Measurements from ENCODE around the gene C22orf15.

Gene C22orf15

GRCh38 chr22:23786752-23787599, 24.2 kb downstream of the C22orf15 start, which contains the start of gene SMARCB1:
TSS of gene SMARCB1 (plus strand) at chr22:23786966. CDS start at chr22:23787170, 204 bp downstream.
- peak; percentile 73 to 92 (median 82) for DNase-seq (ENCODE audit: low read depth in 3 of 3, low spot score in 1 of 3)

DNA sequence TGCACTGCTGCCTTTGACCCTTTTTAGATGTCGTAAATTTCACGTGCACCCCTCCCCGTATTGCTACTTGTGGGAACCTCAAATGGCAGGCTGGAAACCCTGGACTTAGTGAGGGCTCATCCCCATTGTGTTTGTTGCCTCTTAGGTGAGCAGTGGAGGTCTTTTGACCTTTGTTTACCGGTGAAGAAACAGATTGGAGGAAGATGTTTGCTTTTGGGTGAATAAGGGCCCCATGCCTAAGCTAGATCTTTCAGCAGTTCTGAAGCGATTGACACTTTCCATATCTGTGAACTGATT, 24.8 kb downstream of the C22orf15 start:
- DNase-seq (ENCODE audit: low read depth in 3 of 3, low spot score in 1 of 3): no peak

DNA sequence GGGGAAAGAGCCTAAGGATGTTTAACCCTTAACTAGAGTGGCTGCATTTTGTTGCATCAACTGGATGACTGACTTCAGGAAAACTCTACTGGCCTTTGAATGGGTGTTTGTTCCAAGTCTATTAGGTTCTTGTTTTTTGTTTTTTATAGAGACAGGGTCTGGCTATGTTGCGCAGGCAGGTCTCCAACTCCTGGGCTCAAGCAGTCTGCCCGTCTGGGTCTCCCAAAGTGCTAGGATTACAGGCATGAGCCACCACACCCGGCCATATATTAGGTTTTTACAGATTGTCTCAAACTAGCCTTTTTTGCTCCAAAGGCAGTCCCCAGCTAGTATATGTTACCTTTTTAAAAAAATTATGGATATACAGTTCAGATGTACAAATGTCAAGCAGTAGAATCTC, 25.1 kb downstream of the C22orf15 start:
- no peak for DNase-seq (ENCODE audit: low read depth in 3 of 3, low spot score in 1 of 3)

DNA sequence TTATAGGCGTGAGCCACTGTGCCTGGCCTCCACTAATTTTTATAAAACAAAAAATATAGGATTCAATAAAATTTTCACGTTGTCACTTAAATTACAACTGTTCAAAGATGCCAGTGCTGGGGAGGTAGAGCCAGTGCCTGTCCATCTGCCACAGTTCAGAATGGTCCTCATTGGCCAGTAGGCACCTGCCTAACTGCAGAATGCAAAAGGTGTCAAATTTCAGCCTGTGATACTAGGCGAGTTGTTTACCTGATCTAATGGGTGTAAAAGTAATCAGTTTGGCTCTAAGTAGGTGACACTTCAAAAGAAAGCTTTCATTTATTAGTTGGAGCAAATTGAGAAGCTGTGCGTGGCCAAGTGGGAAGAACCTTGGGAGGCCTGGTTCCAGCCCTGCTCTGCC, 26.3 kb downstream of the C22orf15 start:
- DNase-seq (ENCODE audit: low read depth in 3 of 3, low spot score in 1 of 3): no peak

DNA sequence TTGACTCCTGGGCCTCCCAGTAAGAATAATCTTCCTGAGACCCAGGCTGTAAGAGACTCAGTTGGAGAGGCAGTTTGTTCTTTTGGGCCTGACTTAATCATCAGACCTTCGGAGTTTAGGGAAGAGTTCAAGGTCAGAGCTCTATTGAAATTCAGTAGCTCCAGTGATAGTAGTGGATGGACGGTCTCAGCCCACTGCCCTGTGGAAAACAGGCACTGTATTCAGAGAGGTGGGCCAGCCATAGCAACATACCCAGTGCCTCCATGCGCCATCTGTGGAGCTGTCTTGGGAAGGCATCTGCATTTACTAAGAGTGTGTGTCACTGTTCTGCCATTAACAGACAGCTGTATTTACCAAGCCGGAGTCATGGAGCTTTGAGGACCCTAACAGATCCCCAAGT, 26.8 kb downstream of the C22orf15 start:
- no peak for DNase-seq (ENCODE audit: low read depth in 3 of 3, low spot score in 1 of 3)

- no peak for DNase-seq (ENCODE audit: low read depth in 3 of 3, low spot score in 1 of 3)
Observed at GRCh38 chr22:23790819-23791737, 28.3 kb downstream of the C22orf15 start.

DNA sequence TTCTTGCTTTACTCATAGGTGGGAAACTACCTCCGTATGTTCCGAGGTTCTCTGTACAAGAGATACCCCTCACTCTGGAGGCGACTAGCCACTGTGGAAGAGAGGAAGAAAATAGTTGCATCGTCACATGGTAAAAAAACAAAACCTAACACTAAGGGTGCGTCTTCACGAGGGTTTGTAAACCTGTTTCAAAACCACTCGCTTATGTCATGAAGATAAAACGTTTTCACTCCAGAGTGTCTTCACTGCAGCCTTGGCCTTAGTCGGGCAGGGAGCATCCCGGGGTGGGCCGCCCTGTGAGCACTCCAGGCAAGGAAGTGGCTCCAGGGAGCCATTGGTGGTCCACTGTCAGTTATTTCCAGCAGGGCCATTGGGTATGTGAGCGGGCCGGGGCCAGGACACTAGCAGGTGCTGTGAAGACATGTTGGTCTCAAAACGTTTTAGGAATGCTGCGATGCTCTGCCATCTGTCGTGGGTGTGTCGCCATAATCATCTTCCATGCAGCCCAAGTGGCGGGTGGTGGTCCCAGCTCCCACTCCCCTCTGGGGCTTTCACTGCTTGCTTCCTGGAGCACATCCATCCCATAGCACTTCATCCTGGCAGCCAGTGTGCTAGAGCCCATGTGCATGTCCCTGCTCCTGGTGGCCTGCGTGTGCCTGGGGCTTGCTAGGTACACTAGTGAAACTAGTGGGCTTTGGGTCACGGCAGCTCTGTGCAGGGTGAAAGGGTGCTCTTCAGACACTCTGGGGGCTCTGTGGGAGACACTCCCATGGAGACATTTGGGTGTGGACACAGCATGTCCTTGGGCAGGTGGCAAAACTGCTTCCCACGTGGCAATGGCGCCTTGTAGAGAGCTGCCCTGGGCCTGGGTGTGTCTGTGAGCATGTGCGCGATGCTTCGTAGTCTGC, 29.2 kb downstream of the C22orf15 start:
- no peak for DNase-seq (ENCODE audit: low read depth in 3 of 3, low spot score in 1 of 3)

- DNase-seq (ENCODE audit: low read depth in 3 of 3, low spot score in 1 of 3): no peak
Observed at GRCh38 chr22:23793326-23793725, 30.5 kb downstream of the C22orf15 start.

DNA sequence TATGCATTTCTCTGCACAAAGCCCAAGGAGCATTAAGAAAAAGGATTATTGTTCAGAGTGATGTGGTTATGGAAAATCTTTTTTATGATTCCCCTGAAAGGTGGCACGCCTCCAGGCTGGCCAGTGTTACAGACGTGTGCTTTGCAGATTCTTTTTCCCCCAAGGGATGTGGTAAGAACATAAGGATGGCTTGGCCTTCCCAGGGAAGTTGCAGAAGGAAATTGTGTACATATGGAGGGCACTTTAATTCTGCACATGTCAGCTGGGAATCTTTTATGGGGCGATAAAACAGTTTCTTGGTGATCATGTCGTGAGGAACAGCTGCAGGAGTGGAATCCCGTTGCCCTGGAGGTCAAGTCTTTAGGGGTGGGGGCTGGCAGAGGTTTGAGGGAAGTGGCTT, 33.7 kb downstream of the C22orf15 start:
- no peak for DNase-seq (ENCODE audit: low read depth in 3 of 3, low spot score in 1 of 3)

- no peak for DNase-seq (ENCODE audit: low read depth in 3 of 3, low spot score in 1 of 3)
Observed at GRCh38 chr22:23800297-23801237, 37.8 kb downstream of the C22orf15 start.

- DNase-seq (ENCODE audit: low read depth in 3 of 3, low spot score in 1 of 3): no peak
Observed at GRCh38 chr22:23801238-23801821, 38.5 kb downstream of the C22orf15 start.

GRCh38 chr22:23801886-23802377, 39.1 kb downstream of the C22orf15 start:
- no peak for DNase-seq (ENCODE audit: low read depth in 3 of 3, low spot score in 1 of 3)

DNA sequence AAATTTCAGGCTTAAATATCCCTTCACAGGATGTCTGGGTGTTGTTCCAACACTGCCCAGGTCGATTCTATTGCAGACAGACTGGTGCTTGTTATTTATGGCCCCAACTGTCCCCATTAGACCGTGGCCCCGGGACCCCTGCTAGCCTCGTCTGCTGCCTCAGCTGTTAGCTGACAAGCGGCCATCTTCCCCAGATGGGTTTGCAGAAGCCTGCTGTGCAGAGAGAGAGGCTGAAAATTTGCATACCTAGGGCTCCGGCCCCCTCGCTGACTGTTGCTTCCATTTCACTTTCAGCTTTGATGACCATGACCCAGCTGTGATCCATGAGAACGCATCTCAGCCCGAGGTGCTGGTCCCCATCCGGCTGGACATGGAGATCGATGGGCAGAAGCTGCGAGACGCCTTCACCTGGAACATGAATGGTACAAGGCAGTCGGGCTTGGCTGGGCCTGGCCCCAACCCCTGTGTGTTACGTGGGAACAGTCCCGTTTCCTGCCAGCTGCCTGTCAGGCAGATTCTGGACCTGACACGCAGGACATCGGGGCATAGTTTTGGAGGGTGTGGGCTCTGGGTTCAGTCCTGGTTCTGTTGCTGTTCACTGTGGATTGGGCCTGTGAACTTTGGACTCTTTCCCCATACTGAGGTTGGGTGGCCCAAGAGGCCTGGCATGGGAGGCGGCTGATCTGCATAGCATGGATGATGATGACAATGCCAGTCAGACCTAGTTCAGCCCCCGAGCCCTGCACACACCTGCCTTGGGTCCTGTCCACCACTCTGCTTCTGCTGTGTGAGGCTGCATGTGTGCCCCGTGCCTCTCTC, 40.4 kb downstream of the C22orf15 start:
- no peak for DNase-seq (ENCODE audit: low read depth in 3 of 3, low spot score in 1 of 3)

DNA sequence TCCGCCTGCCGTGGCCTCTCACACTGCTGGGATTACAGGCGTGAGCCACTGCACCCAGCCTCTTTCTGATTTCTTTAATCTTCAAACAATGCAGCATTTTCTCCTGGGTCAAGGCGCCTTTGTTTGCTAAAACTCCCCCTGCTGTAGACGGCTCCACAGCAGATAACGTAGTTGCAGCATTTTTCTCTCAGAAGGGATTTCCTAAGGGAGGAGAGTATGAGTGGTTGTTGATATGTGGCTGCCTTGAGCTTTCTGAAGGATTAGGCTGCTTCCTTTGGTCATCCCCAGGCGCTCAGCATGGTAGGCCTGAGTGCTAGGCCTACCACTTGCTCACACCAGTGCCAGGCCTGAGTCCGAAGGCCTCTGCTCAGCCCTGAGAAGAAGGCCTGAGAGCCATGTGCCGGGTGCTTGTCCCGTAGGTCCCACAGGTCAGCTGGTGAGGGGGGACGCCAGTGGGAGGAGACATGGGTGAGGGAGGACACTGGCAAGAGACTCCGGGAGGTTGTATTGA, 42.0 kb downstream of the C22orf15 start:
- no peak for DNase-seq (ENCODE audit: low read depth in 3 of 3, low spot score in 1 of 3)

DNA sequence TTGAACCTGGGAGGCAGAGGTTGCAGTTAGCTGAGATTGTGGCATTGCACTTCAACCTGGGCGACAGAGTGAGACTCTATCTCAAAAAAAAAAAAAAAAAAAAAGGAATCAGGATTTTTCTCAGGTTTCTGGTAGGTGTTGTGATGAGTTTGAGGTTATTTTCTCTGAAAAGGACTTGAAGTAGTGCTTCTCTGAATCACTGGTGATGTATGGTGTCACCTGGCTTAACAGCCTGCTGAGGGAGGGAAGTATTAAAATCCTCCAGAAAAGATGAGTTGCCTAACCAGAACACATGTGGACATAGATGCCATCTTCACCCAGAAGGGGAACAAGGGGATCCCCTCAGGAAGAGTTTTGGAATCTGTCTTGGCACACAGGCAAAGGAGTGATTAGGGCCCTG, 44.0 kb downstream of the C22orf15 start:
- DNase-seq (ENCODE audit: low read depth in 3 of 3, low spot score in 1 of 3): no peak

- no peak for DNase-seq (ENCODE audit: low read depth in 3 of 3, low spot score in 1 of 3)
Observed at GRCh38 chr22:23812378-23812777, 49.6 kb downstream of the C22orf15 start.
